SK-N-SH (cell line): ENCODE results near the gene USP15.

Source experiments
- EP300 ChIP-seq, 2 experiments: IDR thresholded peaks; 2 replicates each; pipeline versions ENCODE4 v1.4.0 to v1.6.1; 2012; ENCODE audit warnings: borderline replicate concordance in 1 of 2, low read depth in 1 of 2, low read length in 1 of 2
- EZH2phosphoT487 ChIP-seq: fragments of 200-600 bp; sonication (generic); IDR thresholded peaks from 2 replicates; pipeline ENCODE4 v1.6.1; 2017; ENCODE audit warnings: low read depth, mixed run types, mild to moderate bottlenecking, antibody characterized with exemption, moderate library complexity, borderline replicate concordance
- FOXM1 ChIP-seq: IDR thresholded peaks from 2 replicates; pipeline ENCODE4 v1.4.0; 2012; ENCODE audit warnings: low read depth, mild to moderate bottlenecking
- RAD21 ChIP-seq: IDR thresholded peaks from 2 replicates; pipeline ENCODE4 v1.6.1; 2012; ENCODE audit warnings: mild to moderate bottlenecking, low read length
- SIN3A ChIP-seq: IDR thresholded peaks from 2 replicates; pipeline ENCODE4 v1.6.1; 2012; ENCODE audit warnings: low read depth, mild to moderate bottlenecking, low read length, moderate library complexity, borderline replicate concordance
- TF ChIP-seq, protein P1 (sequence below): IDR thresholded peaks from 2 replicates; pipeline ENCODE4; 2012
- TF ChIP-seq, protein P2 (sequence below): fragments of 200-600 bp; sonication (generic); IDR thresholded peaks from 2 replicates; pipeline ENCODE4 v1.6.1; 2017; ENCODE audit warnings: antibody characterized with exemption, mild to moderate bottlenecking, moderate library complexity

DNA sequence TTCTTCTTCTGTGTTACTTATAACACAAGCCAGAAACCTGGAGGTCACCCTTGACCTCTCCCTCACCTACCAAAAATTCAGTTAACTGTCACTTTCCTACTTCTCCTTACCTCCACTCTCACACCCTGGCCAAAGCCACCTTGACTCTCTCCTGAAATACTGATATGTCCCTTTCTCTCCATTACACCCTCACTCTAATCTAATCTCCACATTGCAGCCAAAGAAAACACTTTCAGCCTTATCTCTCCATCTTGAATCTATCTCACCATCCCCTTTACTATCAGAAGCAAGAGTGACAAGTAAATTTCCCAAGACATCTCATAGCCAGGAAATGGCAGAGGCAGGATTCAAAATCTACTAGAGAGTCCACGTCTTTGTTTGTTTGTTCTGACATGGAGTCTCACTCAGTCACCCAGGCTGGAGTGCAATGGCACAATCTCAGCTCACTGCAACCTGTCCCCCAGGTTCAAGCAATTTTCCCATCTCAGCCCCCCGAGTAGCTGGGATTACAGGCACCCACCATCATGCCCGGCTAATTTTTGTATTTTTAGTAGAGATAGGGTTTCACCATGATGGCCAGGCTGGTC, 28.0 kb upstream of the USP15 start:
- TF ChIP-seq EZH2phosphoT487 (no peak), SIN3A (no peak), EP300 (IDR thresholded peaks at IDR 0.05; ENCODE audit: borderline replicate concordance in 1 of 2, low read depth in 1 of 2, low read length in 1 of 2) (no peak), RAD21 (no peak), FOXM1 (no peak)
- TF ChIP-seq, protein P1, sequence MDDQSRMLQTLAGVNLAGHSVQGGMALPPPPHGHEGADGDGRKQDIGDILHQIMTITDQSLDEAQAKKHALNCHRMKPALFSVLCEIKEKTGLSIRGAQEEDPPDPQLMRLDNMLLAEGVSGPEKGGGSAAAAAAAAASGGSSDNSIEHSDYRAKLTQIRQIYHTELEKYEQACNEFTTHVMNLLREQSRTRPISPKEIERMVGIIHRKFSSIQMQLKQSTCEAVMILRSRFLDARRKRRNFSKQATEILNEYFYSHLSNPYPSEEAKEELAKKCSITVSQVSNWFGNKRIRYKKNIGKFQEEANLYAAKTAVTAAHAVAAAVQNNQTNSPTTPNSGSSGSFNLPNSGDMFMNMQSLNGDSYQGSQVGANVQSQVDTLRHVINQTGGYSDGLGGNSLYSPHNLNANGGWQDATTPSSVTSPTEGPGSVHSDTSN: no peak
- TF ChIP-seq, protein P2, sequence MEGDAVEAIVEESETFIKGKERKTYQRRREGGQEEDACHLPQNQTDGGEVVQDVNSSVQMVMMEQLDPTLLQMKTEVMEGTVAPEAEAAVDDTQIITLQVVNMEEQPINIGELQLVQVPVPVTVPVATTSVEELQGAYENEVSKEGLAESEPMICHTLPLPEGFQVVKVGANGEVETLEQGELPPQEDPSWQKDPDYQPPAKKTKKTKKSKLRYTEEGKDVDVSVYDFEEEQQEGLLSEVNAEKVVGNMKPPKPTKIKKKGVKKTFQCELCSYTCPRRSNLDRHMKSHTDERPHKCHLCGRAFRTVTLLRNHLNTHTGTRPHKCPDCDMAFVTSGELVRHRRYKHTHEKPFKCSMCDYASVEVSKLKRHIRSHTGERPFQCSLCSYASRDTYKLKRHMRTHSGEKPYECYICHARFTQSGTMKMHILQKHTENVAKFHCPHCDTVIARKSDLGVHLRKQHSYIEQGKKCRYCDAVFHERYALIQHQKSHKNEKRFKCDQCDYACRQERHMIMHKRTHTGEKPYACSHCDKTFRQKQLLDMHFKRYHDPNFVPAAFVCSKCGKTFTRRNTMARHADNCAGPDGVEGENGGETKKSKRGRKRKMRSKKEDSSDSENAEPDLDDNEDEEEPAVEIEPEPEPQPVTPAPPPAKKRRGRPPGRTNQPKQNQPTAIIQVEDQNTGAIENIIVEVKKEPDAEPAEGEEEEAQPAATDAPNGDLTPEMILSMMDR: no peak
